ENCODE data around the gene EXOC6B.

The EXOC6B gene

GRCh38 chr2:72710418-72711152, 115.2 kb downstream of the EXOC6B start:
- TF ChIP-seq TAF1 (IDR thresholded peaks at IDR 0.05; ENCODE audit: low read depth) (no peak), EP300 (IDR thresholded peaks at IDR 0.05; ENCODE audit: borderline replicate concordance) (no peak), CREB1 (IDR thresholded peaks at IDR 0.05; ENCODE audit: low read depth) (no peak), MAX (IDR thresholded peaks at IDR 0.05) (no peak), NFIC (IDR thresholded peaks at IDR 0.05) (no peak)

GRCh38 chr2:72708236-72708635, 117.6 kb downstream of the EXOC6B start:
- TF ChIP-seq CREB1 (IDR thresholded peaks at IDR 0.05; ENCODE audit: low read depth) (no peak), RAD21 (IDR thresholded peaks at IDR 0.05; ENCODE audit: low read depth) (no peak), TCF12 (IDR thresholded peaks at IDR 0.05; ENCODE audit: low read depth) (no peak), TEAD4 (IDR thresholded peaks at IDR 0.05) (no peak), FOXM1 (IDR thresholded peaks at IDR 0.05; ENCODE audit: borderline replicate concordance, low read depth) (no peak), MAX (IDR thresholded peaks at IDR 0.05) (no peak), EGR1 (IDR thresholded peaks at IDR 0.05) (no peak), YY1 (IDR thresholded peaks at IDR 0.05; ENCODE audit: low read depth) (no peak), NFIC (IDR thresholded peaks at IDR 0.05) (no peak), EP300 (IDR thresholded peaks at IDR 0.05; ENCODE audit: borderline replicate concordance) (no peak), REST (IDR thresholded peaks at IDR 0.05; ENCODE audit: low read depth) (no peak), TAF1 (IDR thresholded peaks at IDR 0.05; ENCODE audit: low read depth) (no peak), ZBTB7A (IDR thresholded peaks at IDR 0.05; ENCODE audit: low read depth) (no peak), CEBPB (IDR thresholded peaks at IDR 0.05) (no peak), USF1 (IDR thresholded peaks at IDR 0.05) (no peak)

- TF ChIP-seq MAX (IDR thresholded peaks at IDR 0.05) (no peak), USF1 (IDR thresholded peaks at IDR 0.05) (no peak), EP300 (IDR thresholded peaks at IDR 0.05; ENCODE audit: borderline replicate concordance) (no peak), ZBTB7A (IDR thresholded peaks at IDR 0.05; ENCODE audit: low read depth) (no peak), FOXM1 (IDR thresholded peaks at IDR 0.05; ENCODE audit: borderline replicate concordance, low read depth) (no peak), EGR1 (IDR thresholded peaks at IDR 0.05) (no peak), REST (IDR thresholded peaks at IDR 0.05; ENCODE audit: low read depth) (no peak), CEBPB (IDR thresholded peaks at IDR 0.05) (no peak), TAF1 (IDR thresholded peaks at IDR 0.05; ENCODE audit: low read depth) (no peak), CREB1 (IDR thresholded peaks at IDR 0.05; ENCODE audit: low read depth) (no peak), RAD21 (IDR thresholded peaks at IDR 0.05; ENCODE audit: low read depth) (no peak), TCF12 (IDR thresholded peaks at IDR 0.05; ENCODE audit: low read depth) (no peak), TEAD4 (IDR thresholded peaks at IDR 0.05) (no peak), NFIC (IDR thresholded peaks at IDR 0.05) (no peak), YY1 (IDR thresholded peaks at IDR 0.05; ENCODE audit: low read depth) (no peak)
These were observed 127.5 kb downstream of the EXOC6B start for GRCh38 chr2:72698300-72698699.

- TF ChIP-seq TCF12 (IDR thresholded peaks at IDR 0.05; ENCODE audit: low read depth) (no peak), EGR1 (IDR thresholded peaks at IDR 0.05) (no peak), YY1 (IDR thresholded peaks at IDR 0.05; ENCODE audit: low read depth) (no peak), CREB1 (IDR thresholded peaks at IDR 0.05; ENCODE audit: low read depth) (no peak), NFIC (IDR thresholded peaks at IDR 0.05) (no peak), MAX (IDR thresholded peaks at IDR 0.05) (no peak), REST (IDR thresholded peaks at IDR 0.05; ENCODE audit: low read depth) (no peak), FOXM1 (IDR thresholded peaks at IDR 0.05; ENCODE audit: borderline replicate concordance, low read depth) (no peak), ZBTB7A (IDR thresholded peaks at IDR 0.05; ENCODE audit: low read depth) (no peak), RAD21 (IDR thresholded peaks at IDR 0.05; ENCODE audit: low read depth) (no peak)
These were observed 129.3 kb downstream of the EXOC6B start for GRCh38 chr2:72696559-72696958.
